Uterus (tissue), 4 donors: ENCODE measurements around the gene DHRS1. TPM values are rescaled to one million over a fixed set of nuclear protein-coding genes. Genes with fewer than 3 reads are reported as not detected.
A peak's percentile ranks its signal among the peaks of the same experiment; 100 is the strongest.

Experiments used
- DNase-seq, 2 donors: peaks; one replicate each; pipeline ENCODE4 v3.0.0-alpha.2; 2019 to 2020
- H3K27ac ChIP-seq, 2 donors: fragments of 200-600 bp; sonication (generic); 1 replicate in 1 of 2; 2 replicates in 1 of 2; pipeline ENCODE4 v1.5.1; 2016 to 2018
- H3K27me3 ChIP-seq, 2 donors: fragments of 200-600 bp; sonication (generic); one replicate each; pipeline ENCODE4 v1.5.1; 2018 to 2019; ENCODE audit warnings: control low read depth in 1 of 2
- H3K36me3 ChIP-seq, 2 donors: fragments of 200-600 bp; sonication (generic); one replicate each; pipeline ENCODE4 v1.5.1; 2019; ENCODE audit warnings: control low read depth in 1 of 2
- H3K4me1 ChIP-seq, 2 donors: fragments of 200-600 bp; sonication (generic); one replicate each; pipeline ENCODE4 v1.5.1; 2018 to 2019; ENCODE audit warnings: control low read depth in 1 of 2
- H3K4me3 ChIP-seq, 2 donors: fragments of 200-600 bp; sonication (generic); 1 replicate in 1 of 2; 2 replicates in 1 of 2; pipeline ENCODE4 v1.5.1; 2018 to 2019; ENCODE audit warnings: mild to moderate bottlenecking in 1 of 2
- H3K9me3 ChIP-seq, 2 donors: fragments of 200-600 bp; sonication (generic); one replicate each; pipeline ENCODE4 v1.5.1; 2019; ENCODE audit warnings: control low read depth in 1 of 2
- CTCF ChIP-seq, 4 experiments: fragments of 200-600 bp in 2 of 4; fragments of 450-650 bp in 2 of 4; sonication (generic) in 2 of 4; IDR thresholded peaks; one replicate each; pipeline ENCODE4 v1.5.1; 2016 to 2019; ENCODE audit warnings: antibody characterized with exemption in 4 of 4, mild to moderate bottlenecking in 2 of 4, moderate library complexity in 1 of 4
- POLR2A ChIP-seq, 2 donors: fragments of 450-650 bp; IDR thresholded peaks; one replicate each; pipeline ENCODE4 v1.6.1; 2016; ENCODE audit warnings: antibody characterized with exemption in 2 of 2, mild to moderate bottlenecking in 1 of 2, moderate library complexity in 1 of 2
- intact Hi-C: fragments of 100-400 bp; cut with DNase I; formaldehyde crosslinking; loops from one replicate; pipeline ENCODE4 v1.15.1; 2023; ENCODE audit warnings: low total_unique reads
- total RNA-seq, 4 donors: library from RNA; depleted of rRNA in 3 of 4; stranded (reverse); fragments of >200 nt in 3 of 4; gene quantifications; one replicate each; pipeline versions ENCODE4 v1.1.0 to v1.2.4, GENCODE V29; 2014 to 2023
- donor health status: DM: yes; HTN: yes; CAD: no.

The DHRS1 gene
- total RNA-seq, result 10 to 100 TPM; 17.0 to 52.4 (median 37.7) TPM

GRCh38 chr14:24299255-24300191 is at the start of gene DHRS1, which contains the start of gene NOP9:
TSS of gene DHRS1 (minus strand) at chr14:24299780. CDS start at chr14:24299106, 674 bp downstream.
TSS of gene NOP9 (plus strand) at chr14:24299850. CDS start at chr14:24299955, 105 bp downstream.
- TF ChIP-seq CTCF (IDR thresholded peaks at IDR 0.05) (peak in 2 of 4 experiments; percentile 17 to 21), POLR2A (IDR thresholded peaks at IDR 0.05) (peak; percentile 35 to 62)
- no peaks in the 10 kb centered on the region for H3K4me1 ChIP-seq
- DNase-seq, result peak; percentile 89 to 92
- H3K27me3 ChIP-seq, result no peaks in the 10 kb centered on the region
- peak within 1 kb of the TSS; percentile 77 to 85 for H3K27ac ChIP-seq
- peak within 1 kb of the TSS; percentile 90 to 93 for H3K4me3 ChIP-seq
- H3K9me3 ChIP-seq, result no peaks in the 10 kb centered on the region
- intact Hi-C loops, result loop anchor here (10.0 kb wide), 1 partner anchor 55 kb away; the partner anchor contains the start of gene TINF2
- no peaks in the 10 kb centered on the region for H3K36me3 ChIP-seq

DNA sequence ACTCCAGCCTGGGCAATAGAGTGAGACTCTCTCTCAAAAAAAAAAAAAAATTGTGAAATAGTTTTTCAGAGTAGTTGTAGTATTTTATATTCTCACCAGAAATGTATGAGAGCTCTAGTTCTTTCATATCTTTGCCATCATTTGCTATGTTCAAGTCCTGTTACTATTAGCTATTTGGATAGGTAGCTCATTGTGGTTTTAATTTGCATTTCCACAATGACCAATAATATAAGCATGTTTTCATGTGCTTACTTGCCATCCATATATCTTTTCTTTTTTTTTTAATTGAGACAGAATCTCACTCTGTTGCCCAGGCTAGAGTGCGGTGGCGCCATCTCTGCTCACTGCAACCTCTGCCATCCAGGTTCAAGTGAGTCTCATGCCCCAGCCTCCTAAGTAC is 48.6 kb upstream of the DHRS1 start:
- TF ChIP-seq CTCF (IDR thresholded peaks at IDR 0.05) (no peak), POLR2A (IDR thresholded peaks at IDR 0.05) (no peak)
- no peaks in the 10 kb centered on the region for H3K36me3 ChIP-seq
- H3K4me3 ChIP-seq, result no peak overlapping the region
- no peak overlapping the region for H3K27ac ChIP-seq
- H3K9me3 ChIP-seq, result no peaks in the 10 kb centered on the region
- no peaks in the 10 kb centered on the region for H3K4me1 ChIP-seq
- DNase-seq, result no peak
- intact Hi-C loops, result no loop called here
- H3K27me3 ChIP-seq, result no peaks in the 10 kb centered on the region

GRCh38 chr14:24347134-24347533 is 47.6 kb upstream of the DHRS1 start:
- TF ChIP-seq CTCF (IDR thresholded peaks at IDR 0.05), result no peak
- TF ChIP-seq POLR2A (IDR thresholded peaks at IDR 0.05), result no peak
- Histone ChIP-seq H3K9me3 (no peaks in the 10 kb centered on the region), H3K4me1 (no peaks in the 10 kb centered on the region), H3K27me3 (no peaks in the 10 kb centered on the region), H3K27ac (no peak overlapping the region), H3K36me3 (no peaks in the 10 kb centered on the region), H3K4me3 (no peak overlapping the region)
- no peak for DNase-seq
- intact Hi-C loops, result no loop called here

DNA sequence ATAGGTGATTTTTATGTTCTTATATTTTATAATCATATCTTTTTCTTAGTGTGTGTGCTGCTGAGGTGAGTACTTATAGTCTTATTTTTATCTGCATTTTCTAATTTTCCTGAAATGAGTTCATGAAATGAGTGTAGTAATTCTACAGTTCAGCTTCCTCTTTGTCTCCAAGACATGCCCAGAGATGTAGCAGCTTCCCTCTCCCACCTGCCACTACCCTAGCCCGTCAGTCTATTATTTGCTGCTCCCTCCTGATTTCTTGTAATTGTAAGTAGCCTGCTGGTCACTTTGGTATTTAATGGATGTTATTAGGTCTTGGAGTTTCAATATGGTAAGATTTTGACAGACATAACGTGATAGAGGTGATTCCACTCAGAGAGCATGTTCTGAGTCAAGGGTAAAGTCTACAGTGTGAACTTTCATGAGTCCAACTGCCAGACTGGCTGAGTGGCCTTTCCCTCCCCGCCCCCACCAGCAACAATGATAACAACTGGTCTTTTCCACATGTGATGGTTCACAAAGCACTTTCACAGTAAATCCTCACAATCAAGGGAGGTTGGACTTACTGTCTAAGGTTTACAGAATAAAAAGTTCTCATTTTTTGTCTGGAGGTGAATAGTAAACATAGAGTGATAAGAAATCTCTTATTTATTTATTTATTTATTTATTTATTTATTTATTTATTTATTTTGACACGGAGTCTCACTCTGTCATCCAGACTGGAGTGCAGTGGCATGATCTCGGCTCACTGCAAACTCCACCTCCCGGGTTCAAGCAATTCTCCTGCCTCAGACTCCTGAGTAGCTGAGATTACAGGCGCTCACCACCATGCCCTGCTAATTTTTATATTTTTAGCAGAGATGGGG is 44.4 kb upstream of the DHRS1 start:
- no peaks in the 10 kb centered on the region for H3K27me3 ChIP-seq
- no peaks in the 10 kb centered on the region for H3K9me3 ChIP-seq
- no peak overlapping the region for H3K4me3 ChIP-seq
- no peak overlapping the region for H3K27ac ChIP-seq
- no peaks in the 10 kb centered on the region for H3K36me3 ChIP-seq
- TF ChIP-seq CTCF (IDR thresholded peaks at IDR 0.05) (no peak), POLR2A (IDR thresholded peaks at IDR 0.05) (no peak)
- intact Hi-C loops, result no loop called here
- no peaks in the 10 kb centered on the region for H3K4me1 ChIP-seq
- DNase-seq, result no peak
